GM21576 (cell line): ENCODE measurements around the gene TSPEAR.
"Not testable (repeated sequence)": the region's sequence is repeated elsewhere in the genome, so short reads cannot be mapped to it uniquely, and the experiment has no call there.

Experiments
- ATAC-seq: cut with Tn5 transposase; IDR thresholded peaks from one replicate; pipeline ENCODE4 v1.9.1; 2021; ENCODE audit warnings: mild to moderate bottlenecking, moderate library complexity; ENCODE audit not compliant: unreplicated experiment

Gene TSPEAR

DNA sequence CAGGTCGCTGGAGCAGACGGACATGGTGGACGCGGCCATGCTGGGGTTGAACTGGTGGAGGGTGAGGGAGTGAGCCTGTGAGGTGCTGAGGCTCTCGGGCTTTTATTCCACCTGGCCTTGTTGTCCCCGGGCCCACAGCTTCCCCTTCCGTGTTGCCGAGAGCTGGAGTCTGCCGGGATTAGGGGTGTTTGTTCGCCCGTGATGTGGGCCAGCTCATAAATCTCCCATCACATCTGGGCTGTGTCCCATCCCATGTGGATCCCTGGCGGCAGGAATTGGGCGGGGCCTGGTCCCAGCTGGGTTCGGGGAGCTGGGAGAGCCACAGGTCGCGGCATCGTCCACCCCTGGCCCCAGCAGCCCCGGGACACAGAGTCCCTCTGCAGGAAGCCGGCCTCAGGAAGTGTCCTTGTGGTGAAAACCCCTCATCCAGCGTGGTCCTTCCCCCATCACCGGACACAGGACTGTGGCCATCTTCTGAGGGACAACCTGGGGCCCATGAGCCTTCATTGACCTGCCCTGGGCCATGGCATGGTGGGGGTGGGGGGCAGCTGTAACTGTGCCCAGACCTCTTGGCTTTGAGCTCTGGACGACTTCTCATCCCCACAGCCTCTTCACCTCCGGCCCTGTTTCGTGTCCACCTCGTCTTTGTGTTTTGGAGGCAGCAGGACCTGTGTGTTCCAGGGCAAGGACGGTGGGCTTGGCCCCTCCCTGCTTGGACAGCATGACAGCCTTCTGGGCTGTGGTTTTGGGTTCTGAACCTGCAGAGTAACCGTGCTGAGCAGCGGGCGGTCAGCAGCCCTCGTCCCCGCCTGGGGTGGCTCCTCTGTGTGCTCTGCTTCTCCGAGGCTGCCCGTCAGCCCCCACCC lies 118.7 kb downstream of the TSPEAR start, which contains the start of gene KRTAP10-6:
Gene KRTAP10-6, minus strand, starts transcription at position 60 of the 866 bp plus-strand sequence. Its CDS starts 21 bp downstream, at position 39.
- ATAC-seq, result no peak

DNA sequence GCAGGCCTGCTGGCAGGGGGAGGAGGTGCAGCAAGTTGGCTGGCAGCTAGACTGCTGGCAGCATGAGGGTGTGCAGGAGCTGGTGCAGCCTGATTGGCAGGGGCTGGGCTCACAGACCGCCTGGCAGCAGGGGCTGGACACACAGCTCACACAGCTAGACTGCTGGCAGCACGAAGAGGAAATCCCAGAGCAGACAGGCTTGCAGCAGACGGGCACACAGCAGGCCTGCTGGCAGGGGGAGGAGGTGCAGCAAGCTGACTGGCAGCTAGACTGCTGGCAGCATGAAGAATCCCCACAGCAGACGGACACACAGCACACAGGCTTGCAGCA lies 119.6 kb downstream of the TSPEAR start:
- not testable (repeated sequence) for ATAC-seq

DNA sequence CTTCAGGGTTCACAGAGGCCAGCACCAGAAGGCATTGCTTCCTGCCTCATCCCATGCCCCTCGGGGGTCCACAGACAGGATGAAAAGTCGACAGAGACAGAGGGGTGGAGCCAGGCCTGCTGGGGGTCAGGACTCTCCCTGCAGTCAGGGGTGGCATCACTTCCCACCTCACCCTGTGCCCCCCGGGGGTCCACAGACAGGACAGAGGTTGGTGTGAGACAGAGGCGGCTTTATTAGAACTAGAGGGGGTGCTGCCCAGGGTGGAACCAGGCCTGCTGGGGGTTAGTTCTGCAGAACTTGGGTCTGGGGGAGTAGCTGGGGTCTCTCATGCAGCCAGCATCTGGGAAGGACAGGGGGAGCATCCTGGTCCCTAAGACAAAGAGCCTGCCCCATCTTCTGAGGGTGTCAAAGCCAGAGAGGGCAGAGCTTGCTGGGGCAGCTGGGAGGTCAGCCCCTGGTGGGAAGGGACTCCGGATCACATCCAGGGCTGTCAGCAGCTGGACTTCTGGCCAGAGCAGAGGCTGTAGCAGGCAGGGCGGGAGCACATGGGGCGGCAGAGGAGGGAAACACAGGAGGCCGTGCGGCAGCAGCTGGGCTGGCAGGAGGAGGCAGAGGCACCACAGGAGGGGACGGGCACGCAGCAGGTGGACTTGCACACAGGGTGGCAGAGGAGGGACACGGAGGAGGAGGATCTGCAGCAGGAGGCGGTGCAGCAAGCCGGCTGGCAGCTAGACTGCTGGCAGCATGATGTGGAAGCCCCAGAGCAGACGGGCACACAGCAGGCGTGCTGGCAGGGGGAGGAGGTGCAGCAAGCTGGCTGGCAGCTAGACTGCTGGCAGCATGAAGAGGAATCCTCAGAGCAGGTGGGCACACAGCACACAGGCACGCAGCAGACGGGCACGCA lies 120.2 kb downstream of the TSPEAR start:
- ATAC-seq, result not testable (repeated sequence)

DNA sequence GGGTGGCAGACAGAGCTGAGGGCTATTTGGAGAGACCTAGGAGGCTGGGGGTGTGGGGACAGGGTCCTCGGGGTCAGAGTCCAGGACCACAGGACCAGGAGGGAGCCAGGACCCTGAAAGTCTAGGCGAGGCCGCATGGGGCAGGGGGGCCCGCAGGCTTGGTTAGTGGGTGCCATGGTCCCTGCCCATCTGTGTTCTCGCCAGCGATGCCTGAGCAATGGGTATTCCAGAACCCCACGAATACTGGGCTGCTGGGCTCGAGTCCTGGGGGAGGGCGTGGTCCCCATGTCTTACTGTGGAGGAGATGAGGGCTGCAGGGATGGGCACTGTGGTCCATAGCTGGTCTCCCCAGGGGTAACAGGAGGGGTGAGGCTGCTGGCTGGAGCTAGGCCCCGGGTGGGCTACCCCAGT lies 121.1 kb downstream of the TSPEAR start:
- no peak for ATAC-seq

DNA sequence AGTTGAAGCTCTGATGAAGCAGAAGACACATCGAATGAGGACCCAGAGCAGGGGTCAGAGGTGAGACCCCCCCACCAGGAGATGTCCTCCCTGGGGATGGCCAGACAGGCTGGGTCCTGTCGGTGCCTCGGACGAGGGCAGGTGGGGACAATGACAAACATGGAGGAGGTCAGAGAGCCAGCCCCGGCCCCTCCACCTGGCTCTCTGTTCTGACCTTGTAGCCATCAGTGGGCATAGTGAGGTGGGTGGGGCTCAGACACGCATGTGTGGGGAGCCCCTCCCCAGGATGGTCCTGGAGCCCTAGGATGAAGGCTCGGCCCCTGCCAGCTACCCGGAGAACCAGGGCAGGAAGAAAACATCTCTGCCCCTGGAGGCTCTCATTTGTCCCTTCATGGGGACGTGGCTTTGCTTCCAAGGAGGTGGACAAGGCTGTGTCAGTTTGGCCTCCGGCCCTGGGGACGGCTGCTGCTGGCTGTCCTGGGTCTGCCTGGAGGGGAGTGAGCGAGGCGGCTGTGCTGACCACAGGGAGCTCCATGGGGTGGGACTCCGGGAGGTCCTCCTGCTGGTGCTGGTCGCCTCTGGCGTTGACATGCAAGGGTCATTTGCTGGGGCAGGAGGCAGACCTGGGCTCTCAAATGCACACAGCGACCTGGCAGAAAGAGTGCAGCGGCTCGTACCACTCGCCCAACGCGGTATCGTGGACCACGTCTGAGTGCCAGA lies 121.6 kb downstream of the TSPEAR start:
- ATAC-seq, result no peak

DNA sequence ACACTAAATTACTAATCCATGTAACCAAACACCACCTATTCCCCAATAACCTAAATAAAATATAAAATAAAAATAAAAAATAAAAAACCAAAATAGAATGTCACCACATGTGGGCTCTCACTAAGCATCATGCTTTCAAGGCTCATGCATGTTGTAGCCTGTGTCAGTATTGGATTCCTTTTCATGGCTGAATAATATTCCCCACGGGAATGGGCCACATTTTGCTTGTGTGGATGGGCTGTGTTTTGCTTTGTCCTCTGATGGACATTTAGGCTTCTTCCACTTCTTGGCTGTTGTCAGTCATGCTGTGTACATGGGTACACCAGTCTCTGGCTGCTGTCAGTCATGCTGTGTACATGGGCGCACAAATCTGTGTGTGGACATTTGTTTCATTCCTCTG lies 122.3 kb downstream of the TSPEAR start:
- no peak for ATAC-seq

DNA sequence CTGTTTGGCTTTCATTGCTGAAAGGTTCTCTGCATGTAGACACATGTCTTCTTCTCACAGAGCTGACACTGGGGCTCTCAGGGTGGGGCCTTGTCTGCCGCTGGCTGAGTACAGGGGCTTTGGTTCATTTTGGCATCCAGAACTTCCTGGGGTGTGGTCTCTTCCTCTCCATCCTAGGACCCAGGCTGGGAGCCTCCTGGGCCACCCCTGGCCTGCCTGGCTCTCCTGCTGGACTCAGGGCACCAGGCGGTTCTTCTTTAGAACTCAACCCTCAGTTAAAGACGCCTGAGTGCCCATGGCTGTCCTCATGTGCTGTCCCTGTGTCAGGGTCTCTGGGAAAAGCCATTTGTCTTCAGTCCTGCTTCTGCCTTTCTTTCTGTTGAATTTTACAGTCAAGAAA lies 125.5 kb downstream of the TSPEAR start:
- no peak for ATAC-seq

DNA sequence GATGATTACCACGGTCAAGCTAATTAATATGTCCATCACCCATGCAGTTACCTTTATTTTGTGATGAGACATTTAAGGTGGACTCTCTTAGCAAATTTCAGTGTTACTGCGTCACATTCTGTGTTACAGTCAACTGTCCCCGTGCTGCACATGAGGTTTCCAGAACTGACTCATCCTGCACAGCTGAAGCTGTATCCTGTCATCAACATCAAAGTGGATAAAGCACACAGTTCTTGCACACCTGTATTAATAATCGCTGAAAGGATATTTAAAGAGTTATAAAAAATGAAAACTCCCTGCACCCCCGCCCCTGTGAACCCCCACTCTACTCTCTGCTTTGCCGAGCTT lies 127.6 kb downstream of the TSPEAR start:
- ATAC-seq, result no peak

DNA sequence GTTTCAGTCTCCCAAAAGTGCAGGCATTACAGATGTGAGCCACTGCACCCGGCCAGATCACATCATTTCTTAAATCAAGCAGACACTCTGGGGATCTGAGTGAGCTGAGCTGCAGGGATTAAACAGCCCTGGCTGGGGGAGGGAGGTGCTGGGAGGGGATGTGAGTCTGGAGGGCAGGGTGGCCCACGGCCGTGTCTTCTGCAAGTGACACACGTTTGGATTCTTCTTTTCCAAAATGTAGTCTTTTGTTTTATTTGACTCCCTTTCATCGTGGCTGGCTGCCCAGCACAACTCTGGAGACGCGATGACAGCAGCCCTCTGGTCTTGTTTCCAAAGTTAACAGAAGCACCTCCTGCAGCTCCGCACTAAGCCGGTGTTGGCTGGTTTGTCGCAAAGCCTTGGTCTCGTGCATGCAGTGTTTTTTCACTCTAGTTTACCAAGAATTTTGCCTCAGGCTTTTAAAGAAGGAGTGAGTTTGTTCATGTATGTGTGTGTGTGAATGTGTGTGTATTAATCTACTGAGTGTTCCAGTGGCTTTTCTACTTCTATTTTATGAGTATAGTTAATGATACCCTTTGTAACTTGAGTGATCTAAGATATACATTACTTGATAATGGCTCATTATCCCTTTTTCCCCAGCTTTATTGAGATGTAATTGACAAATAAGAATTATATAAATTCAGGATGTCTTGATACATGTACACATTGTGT lies 128.1 kb downstream of the TSPEAR start:
- ATAC-seq, result no peak

DNA sequence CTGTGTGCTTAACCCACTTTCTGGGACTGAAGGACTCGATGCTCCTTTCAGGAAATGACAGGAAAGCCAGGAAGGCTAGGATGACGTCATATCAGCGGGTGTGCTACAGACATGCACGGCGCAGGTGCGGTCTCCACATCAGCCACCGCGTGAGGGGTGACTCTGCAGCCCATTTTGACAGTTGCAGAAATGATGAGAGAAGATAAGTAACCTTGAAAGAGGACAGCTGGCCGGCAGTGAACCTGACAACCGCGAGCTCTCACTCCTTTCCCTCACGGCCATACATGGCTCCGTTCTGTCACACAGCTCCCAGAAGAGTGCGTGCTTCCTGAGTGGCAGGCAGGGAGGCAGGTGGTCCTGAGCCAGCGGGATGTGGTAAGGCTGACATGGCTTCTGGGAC lies 129.3 kb downstream of the TSPEAR start:
- no peak for ATAC-seq

DNA sequence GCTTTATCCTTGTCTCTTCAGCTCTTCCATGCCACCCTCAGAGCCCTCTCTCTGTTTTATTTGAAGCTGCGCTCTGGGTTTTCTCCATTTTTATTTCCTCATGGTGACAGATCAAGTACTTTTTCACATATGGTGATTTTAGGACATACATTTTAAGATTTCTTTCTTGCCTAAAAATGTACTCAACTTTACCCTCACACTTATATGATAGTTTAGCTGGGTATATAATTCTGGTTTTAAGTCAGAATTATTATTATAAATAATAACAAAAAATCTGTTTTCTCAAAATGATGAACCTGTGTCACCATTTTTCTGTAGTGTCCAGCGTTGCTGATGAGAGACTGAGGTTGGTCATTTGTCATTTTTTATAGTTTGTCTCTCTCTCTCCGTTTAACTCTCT lies 130.2 kb downstream of the TSPEAR start:
- ATAC-seq, result no peak

DNA sequence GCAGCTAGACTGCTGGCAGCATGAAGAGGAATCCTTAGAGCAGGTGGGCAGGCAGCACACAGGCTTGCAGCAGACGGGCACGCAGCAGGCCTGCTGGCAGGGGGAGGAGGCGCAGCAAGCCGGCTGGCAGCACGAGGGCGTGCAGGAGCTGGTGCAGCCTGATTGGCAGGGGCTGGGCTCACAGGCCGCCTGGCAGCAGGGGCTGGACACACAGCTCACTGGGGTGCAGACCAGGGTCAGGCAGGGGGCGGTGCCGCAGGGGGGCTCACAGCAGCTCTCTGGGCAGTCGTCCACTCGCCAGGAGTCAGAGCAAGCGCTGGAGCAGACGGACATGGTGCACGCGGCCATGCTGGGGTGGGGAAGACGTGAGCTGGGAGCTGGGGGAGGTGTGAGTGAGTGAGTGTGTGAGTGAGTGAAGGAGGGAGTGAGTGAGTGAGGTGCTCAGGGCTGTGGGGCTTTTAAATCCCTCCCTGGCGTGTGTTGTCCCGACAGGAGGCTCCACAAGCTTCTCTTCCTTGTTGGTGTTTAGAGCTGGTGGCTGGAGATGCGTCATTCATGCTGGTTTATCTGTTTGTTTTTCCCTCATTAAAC lies 131.0 kb downstream of the TSPEAR start, which contains the start of gene KRTAP10-5:
Gene KRTAP10-5, minus strand, starts transcription at position 374 of the 591 bp plus-strand sequence. Its CDS starts 26 bp downstream, at position 348.
- not testable (repeated sequence) for ATAC-seq

DNA sequence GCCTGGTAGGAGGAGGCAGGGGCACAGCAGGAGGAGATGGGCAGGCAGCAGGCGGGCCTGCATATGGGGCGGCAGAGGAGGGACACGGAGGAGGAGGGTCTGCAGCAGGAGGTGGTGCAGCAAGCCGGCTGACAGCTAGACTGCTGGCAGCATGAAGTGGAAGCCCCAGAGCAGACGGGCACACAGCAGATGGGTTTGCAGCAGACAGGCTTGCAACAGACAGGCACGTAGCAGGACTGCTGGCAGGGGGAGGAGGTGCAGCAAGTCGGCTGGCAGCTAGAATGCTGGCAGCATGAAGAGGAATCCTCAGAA lies 131.6 kb downstream of the TSPEAR start:
- ATAC-seq, result no peak

DNA sequence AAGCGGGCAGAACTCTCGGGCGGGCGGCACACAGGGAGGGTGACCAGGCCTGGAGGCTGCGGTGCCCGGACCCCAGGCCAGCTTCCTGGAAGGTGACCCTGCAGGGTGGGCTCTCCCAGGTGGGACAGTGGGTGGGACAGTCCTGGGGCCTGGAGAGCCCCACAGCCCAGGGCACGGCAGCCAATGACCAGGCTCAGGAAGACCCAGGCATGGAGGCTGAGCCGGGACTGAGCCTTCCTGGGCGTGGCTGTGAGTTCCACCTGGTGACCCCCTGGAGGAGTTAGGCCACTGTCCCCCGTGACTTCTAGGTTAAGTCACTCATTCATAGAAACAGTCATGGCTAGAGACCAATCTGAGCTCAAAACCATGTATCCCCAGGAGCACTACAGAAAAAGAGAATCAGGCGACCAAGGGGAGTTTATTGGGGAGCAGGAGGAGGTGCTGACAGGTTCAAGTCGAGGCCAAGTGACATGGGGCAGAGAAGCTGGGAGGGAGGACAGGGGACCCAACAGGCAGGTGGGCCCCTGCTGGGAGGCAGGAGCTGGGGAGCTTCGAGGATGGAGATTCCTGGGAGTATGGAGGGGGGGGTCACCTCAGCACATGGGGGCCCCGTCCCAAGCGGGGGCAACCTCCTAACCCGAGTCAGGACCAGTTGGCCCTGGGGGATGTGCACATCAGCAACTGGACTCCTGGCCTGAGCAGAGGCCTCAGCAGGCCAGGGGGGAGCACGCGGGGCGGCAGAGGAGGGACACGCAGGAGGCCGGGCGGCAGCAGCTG lies 132.1 kb downstream of the TSPEAR start:
- ATAC-seq, result no peak

DNA sequence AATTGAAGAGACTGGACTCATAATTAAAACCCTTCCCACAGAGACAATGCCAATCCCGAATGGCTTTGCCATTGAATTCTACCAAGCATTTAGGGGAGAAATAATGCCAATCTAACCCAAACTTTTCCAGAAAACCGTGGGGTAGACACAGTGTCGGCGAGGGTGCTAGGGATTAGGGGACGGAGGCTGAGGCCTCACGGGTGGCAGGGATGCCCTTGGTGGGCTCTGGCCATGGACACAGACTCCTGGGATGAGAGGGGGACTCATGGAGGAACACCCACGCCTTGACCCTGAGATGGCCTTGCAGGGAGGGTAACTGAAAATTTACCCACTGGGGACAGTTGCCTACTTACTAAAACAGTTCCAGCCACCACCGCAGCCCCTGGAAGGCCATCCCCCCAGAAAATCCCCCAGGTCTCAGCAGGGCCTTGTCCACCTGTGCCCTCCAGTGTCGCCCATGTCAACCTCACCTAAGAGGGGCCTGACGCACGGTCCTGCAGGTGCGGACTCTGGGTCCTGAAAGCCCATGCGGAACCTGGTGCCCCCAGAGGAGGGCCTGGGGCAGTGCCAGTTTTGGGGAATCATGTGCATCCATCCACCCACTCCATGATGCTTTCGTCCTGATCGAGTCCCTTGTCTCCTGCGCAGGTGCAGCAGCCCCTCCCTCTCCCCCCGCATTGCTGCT lies 132.9 kb downstream of the TSPEAR start:
- no peak for ATAC-seq

DNA sequence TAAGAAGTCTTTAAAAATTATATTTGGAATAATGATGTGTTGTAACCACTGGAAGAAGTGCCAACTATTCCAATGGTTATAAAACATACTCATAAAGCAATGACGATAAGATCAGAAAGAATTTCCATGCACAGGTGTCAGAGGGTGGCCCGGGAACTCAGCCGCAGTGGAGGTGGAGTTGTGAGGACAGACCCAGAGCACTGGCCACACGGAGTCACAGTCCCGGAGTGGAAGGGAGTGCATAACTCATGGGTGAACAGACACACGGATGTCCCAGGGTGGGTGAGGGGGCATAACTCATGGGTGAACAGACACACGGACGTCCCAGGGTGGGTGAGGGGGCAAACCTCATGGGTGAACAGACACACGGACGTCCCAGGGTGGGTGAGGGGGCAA lies 135.3 kb downstream of the TSPEAR start:
- ATAC-seq, result no peak

DNA sequence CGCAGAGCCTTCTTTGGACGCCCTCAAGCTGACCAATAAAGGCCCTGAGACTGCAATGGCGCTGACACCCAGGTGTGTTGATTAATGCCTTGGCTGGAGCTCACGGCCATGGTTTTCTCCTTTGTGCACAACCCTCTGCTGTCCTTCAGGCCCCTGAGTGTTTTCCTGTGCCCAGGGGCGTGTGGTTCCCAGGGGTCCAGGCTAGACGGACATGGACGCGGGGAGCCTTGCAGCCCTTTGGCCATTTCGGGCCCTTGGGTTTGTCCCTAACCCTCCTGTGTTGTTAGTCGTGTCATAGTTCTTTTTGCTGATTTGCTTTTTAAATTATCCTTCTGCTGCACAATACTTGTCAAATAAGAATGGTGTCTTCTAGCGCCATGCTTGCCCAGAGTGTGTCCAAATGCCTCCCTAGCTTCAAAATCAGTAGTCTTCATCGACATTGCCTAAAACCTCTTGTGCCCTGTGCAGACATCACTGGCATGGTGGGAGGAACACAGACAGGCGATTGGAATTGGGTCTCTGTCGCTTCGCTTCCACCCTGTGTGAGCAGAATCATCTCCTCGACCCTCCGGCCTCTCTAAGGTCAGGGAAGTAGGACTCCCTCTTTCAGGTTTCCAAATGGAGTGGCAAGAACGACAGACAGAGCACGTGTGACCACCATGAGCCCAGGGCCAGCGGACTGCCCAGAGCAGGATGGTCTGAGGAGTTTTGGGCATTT lies 135.9 kb downstream of the TSPEAR start:
- no peak for ATAC-seq
